Activated naive CD4-positive, alpha-beta T cell treated with anti-CD3 and anti-CD28 coated beads, Interleukin-2, amount 10 ng/mL, durations not matched to agents 7 days and 5 days (primary cell): ENCODE results near the gene PRM1.

Experiments used
- CTCF ChIA-PET: fragments of 350-600 bp; sonication (Branson Sonifier 250); formaldehyde crosslinking; loops from one replicate; lab custom pipeline; 2021; ENCODE audit warnings: antibody characterized with exemption; lab: Charles Lee
- DNase-seq: peaks from one replicate; pipeline ENCODE4 v3.0.0-alpha.2; 2020
- H3K27ac Mint-ChIP-seq: one replicate; pipeline ENCODE4 v1.8.0; 2021; ENCODE audit warnings: mild to moderate bottlenecking, moderate library complexity, mixed read lengths
- H3K27me3 Mint-ChIP-seq: one replicate; pipeline ENCODE4 v1.8.0; 2021; ENCODE audit warnings: mild to moderate bottlenecking, mixed read lengths
- H3K36me3 Mint-ChIP-seq: one replicate; pipeline ENCODE4 v1.8.0; 2021; ENCODE audit warnings: mixed read lengths
- H3K4me1 Mint-ChIP-seq: one replicate; pipeline ENCODE4 v1.8.0; 2021; ENCODE audit warnings: mixed read lengths
- H3K4me3 Mint-ChIP-seq: one replicate; pipeline ENCODE4 v1.8.0; 2021; ENCODE audit warnings: mild to moderate bottlenecking, moderate library complexity, mixed read lengths
- H3K9me3 Mint-ChIP-seq: one replicate; pipeline ENCODE4 v1.8.0; 2021; ENCODE audit warnings: mixed read lengths

PRM1 gene

DNA sequence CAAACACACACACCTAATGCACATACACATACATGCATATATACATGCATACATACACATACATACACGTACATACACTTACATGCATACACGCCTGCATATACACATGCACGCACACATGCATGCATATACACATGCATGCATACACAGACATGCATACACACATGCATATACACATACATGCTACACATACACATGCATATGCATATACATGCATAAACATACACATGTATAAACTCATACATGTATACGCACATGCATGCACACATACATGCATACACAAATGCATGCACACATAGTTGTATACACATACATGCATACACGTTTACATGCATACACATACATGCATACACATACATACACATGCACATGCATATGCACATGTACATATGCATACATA is 40.5 kb upstream of the PRM1 start:
- Mint-ChIP-seq H3K27ac (no peak overlapping the region), H3K4me3 (no peak overlapping the region), H3K27me3 (no peaks in the 10 kb centered on the region), H3K4me1 (peaks cover 53% of the 10 kb centered on the region), H3K9me3 (peaks cover under 1% of the 10 kb centered on the region), H3K36me3 (peaks cover under 1% of the 10 kb centered on the region)
- CTCF ChIA-PET: no interaction called here
- no peak for DNase-seq

GRCh38 chr16:11320170-11320569 is 39.0 kb upstream of the PRM1 start:
- CTCF ChIA-PET: interaction anchor here (1.4 kb wide), 1 partner anchor 63 kb away, joined by 4 read pairs; no protein-coding TSS in a partner anchor
- no peaks in the 10 kb centered on the region for H3K9me3 Mint-ChIP-seq
- H3K4me3 Mint-ChIP-seq: no peak overlapping the region
- H3K36me3 Mint-ChIP-seq: peaks cover 2% of the 10 kb centered on the region
- peaks cover 49% of the 10 kb centered on the region for H3K4me1 Mint-ChIP-seq
- no peak for DNase-seq
- H3K27ac Mint-ChIP-seq: no peak overlapping the region
- H3K27me3 Mint-ChIP-seq: no peaks in the 10 kb centered on the region

- CTCF ChIA-PET: interaction anchor here (0.7 to 1.4 kb wide), 2 partner anchors 31 to 62 kb away, joined by 3 to 4 read pairs; no protein-coding TSS in a partner anchor
- Mint-ChIP-seq H3K27ac (no peak overlapping the region), H3K4me1 (peaks cover 48% of the 10 kb centered on the region), H3K4me3 (no peak overlapping the region), H3K27me3 (no peaks in the 10 kb centered on the region), H3K9me3 (no peaks in the 10 kb centered on the region), H3K36me3 (peaks cover 2% of the 10 kb centered on the region)
- no peak for DNase-seq
These were observed 38.5 kb upstream of the PRM1 start for GRCh38 chr16:11319529-11320146.

DNA sequence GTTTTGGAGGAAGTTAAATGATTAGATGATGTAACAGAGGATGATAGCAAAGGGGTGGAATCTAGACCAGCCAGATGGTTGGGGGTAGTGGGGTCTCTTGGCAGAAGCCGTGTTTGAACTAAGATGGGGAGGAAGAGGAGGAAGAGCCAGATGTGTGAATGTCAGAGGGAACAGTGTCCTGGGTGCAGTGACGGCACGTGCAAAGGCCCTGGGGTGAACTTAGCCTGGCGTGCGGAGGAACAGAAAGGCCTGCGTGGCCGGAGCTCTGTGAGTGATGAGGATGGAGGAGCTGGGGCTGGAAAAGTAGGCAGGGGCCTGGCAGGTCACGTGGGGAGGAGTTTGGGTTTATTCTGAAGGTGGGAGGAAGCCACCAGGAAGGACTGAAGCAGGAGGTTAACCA is 37.7 kb upstream of the PRM1 start:
- Mint-ChIP-seq H3K4me3 (no peak overlapping the region), H3K9me3 (no peaks in the 10 kb centered on the region), H3K36me3 (peaks cover 2% of the 10 kb centered on the region), H3K4me1 (peaks cover 53% of the 10 kb centered on the region), H3K27ac (peak overlapping the region; percentile 54), H3K27me3 (no peaks in the 10 kb centered on the region)
- no peak for DNase-seq
- CTCF ChIA-PET: interaction anchor here (0.5 to 1.4 kb wide), 4 partner anchors 32 to 225 kb away, joined by 3 to 4 read pairs (median 4); no protein-coding TSS in a partner anchor

DNA sequence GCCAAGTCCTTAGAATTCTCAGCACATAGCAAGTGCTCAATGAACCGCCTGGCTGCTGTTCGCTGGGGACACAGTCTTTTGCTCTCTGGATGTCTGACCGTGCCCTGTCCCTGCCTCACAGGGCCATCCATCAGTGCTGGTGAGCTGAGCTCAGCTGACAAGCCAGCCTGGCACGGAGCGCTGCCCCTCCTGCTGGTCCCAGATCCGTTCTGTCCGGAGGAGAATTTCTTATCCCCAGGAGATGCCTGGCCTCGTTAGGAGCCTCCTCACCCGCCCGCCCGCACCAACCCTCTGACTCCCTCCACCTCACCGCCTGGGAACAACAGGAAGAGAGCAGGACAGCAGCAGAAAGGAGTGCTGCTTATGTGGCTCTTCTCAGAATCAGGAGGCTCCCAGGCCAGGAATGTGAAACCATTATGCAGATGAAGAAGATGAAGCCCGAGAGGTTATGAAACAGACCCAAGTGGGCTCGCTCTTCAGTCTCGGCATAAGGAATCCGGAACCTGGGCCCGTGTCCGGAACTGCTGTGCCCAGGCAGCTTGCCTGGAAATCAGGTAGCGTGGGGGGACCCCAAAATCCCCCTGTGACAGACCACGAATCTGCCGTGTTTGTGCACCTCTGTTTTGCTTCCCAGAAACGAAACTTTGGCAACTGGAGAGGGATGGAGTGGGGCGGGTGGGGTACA is 35.3 kb upstream of the PRM1 start:
- Mint-ChIP-seq H3K9me3 (no peaks in the 10 kb centered on the region), H3K27ac (no peak overlapping the region), H3K4me1 (peaks cover 59% of the 10 kb centered on the region), H3K36me3 (peaks cover 6% of the 10 kb centered on the region), H3K27me3 (no peaks in the 10 kb centered on the region), H3K4me3 (no peak overlapping the region)
- no peak for DNase-seq
- CTCF ChIA-PET: no interaction called here

DNA sequence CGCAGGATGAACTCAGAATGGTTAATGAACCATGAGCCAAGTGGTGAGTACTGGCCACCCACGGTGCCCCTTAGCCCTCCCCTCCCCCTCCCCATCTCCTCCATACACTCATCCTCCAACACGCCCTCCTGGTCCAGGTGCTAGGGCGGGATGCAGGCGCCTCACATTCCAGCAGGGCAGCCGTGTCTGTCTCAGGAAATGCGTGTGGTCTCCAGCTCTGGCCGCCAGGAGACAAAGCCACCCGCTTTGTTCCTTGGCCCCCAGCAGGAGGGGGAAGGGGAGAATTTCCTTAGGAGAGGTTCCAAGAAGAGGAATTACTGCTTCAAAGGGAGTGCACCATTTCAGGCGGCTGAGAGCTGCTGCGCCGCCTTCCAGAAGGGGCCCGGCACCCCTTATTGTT is 34.4 kb upstream of the PRM1 start:
- Mint-ChIP-seq H3K27me3 (no peaks in the 10 kb centered on the region), H3K27ac (no peak overlapping the region), H3K36me3 (peaks cover 6% of the 10 kb centered on the region), H3K9me3 (no peaks in the 10 kb centered on the region), H3K4me1 (peaks cover 67% of the 10 kb centered on the region), H3K4me3 (no peak overlapping the region)
- DNase-seq: no peak
- CTCF ChIA-PET: no interaction called here

DNA sequence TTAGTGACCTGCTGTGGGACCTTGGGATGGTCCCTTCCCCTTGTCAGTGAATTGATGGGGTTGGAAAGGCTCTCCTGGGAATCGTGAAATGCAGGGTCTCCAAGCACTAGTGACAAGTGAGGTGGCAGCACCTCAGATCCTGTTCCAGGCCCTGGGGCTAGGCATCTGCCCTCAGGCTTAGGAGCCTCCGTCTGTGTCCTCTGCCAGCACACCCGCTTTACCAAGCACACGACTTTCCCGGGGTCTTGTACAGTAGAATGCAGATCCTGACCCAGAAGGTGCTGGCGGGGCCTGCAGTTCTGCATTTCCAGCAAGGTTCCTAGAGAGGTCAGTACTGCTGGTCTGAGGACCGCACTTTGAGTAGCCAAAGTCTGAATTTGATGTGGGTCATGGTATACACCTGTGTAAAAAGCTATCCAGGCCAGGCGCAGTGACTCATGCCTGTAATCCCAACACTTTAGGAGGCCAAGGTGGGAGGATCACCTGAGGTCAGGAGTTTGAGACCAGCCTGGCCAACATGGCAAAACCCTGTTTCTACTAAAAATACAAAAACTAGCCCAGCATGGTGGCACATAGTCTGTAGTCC is 33.3 kb upstream of the PRM1 start:
- CTCF ChIA-PET: no interaction called here

DNA sequence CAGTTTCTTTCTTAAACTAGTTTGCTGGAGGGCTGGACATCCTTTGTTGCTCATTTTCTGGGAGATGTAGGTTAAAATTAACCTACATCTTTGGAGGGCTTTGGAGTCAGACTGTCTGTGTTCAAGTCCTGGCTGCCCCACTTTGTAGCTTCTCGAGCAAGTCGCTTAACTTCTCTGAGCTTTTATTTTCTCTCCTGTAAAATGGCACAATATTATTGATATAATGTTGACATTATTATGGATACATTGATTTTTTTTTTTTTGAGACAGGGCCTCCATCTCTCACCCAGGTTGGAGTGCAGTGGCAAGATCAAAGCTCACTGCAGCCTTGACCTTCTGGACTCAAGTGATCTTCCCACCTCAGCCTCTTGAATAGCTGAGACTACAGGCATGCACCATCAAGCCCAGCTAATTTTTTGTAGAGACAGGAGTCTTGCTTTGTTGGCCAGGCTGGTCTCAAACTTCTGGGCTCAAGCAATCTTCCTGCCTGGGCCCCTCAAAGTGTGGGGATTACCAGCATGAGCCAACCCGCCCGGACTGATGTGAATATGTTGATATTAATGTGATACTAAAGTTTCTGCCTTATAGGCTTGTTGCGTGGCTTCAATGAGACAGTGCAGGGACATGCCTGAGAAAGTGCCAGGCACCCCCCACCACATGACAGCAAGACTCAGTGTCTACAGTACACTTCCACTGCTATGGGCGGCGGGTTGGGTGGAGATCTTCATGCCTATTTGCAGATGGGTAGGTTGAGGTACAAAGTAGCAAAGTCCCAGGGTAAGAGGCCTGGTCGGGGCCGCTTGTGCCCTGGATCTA is 32.6 kb upstream of the PRM1 start:
- H3K36me3 Mint-ChIP-seq: peaks cover 7% of the 10 kb centered on the region
- no peaks in the 10 kb centered on the region for H3K9me3 Mint-ChIP-seq
- peak overlapping the region; percentile 20 for H3K27ac Mint-ChIP-seq
- H3K4me1 Mint-ChIP-seq: peaks cover 79% of the 10 kb centered on the region
- no peak overlapping the region for H3K4me3 Mint-ChIP-seq
- DNase-seq: no peak
- CTCF ChIA-PET: no interaction called here
- no peaks in the 10 kb centered on the region for H3K27me3 Mint-ChIP-seq

More for the DNA sequence above, 33.3 kb upstream of the PRM1 start:
- no peaks in the 10 kb centered on the region for H3K9me3 Mint-ChIP-seq
- peaks cover 7% of the 10 kb centered on the region for H3K36me3 Mint-ChIP-seq
- no peak for DNase-seq
- H3K27me3 Mint-ChIP-seq: no peaks in the 10 kb centered on the region
- H3K27ac Mint-ChIP-seq: no peak overlapping the region
- no peak overlapping the region for H3K4me3 Mint-ChIP-seq
- peaks cover 77% of the 10 kb centered on the region for H3K4me1 Mint-ChIP-seq

DNA sequence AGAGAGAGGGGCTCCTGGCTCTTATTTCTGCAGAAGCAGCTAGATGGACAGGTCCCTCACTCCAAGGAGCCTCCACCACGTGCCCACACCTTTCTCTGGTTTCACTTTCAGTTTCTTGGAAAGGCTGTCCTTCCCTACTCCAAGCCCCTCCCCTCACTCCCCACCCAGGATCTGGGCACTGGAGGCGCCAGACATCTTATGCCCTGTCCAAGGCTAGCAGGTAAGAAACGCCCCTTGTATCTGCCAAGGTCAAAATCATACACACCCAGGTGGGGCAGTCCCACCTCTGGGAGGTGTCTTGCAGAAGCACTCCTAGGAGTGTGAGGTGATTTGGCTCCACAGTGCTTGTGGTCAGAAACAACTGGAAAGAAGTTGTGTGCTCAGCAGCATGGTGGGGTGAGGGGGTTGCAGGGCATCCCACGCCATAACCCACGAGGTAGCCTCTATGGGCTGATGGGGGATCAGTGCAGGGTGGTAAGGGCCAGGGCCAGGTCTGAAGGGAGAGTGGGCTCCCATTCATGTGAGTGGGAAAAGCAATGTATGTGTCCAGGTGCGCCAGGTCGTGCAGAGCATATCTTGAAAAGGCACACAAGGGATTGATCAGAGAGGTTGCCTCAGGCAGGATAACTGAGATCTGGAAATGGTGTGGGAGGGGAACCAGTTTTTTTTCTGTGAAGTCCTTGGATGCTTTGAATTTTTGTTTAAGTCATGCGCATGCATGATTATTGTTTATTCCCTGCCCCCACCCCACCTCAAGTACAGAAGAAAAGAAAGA is 31.8 kb upstream of the PRM1 start:
- CTCF ChIA-PET: interaction anchor here (1.1 to 1.7 kb wide), 4 partner anchors 14 to 58 kb away, joined by 3 to 4 read pairs (median 4); no protein-coding TSS in a partner anchor
- H3K9me3 Mint-ChIP-seq: no peaks in the 10 kb centered on the region
- DNase-seq: peak; percentile 73
- peaks cover 7% of the 10 kb centered on the region for H3K36me3 Mint-ChIP-seq
- H3K4me3 Mint-ChIP-seq: peak overlapping the region; percentile 9
- H3K4me1 Mint-ChIP-seq: peaks cover 83% of the 10 kb centered on the region
- H3K27ac Mint-ChIP-seq: peak overlapping the region; percentile 92
- H3K27me3 Mint-ChIP-seq: no peaks in the 10 kb centered on the region

- no peaks in the 10 kb centered on the region for H3K27me3 Mint-ChIP-seq
- H3K36me3 Mint-ChIP-seq: peaks cover 6% of the 10 kb centered on the region
- H3K27ac Mint-ChIP-seq: peak overlapping the region; percentile 93
- DNase-seq: peak; percentile 82
- CTCF ChIA-PET: interaction anchor here (0.6 to 3.1 kb wide), 5 partner anchors 14 to 348 kb away, joined by 3 to 20 read pairs (median 4); no protein-coding TSS in a partner anchor
- peaks cover 84% of the 10 kb centered on the region for H3K4me1 Mint-ChIP-seq
- peak overlapping the region; percentile 2 for H3K4me3 Mint-ChIP-seq
- no peaks in the 10 kb centered on the region for H3K9me3 Mint-ChIP-seq
These were observed 29.9 kb upstream of the PRM1 start for GRCh38 chr16:11310997-11311561.

DNA sequence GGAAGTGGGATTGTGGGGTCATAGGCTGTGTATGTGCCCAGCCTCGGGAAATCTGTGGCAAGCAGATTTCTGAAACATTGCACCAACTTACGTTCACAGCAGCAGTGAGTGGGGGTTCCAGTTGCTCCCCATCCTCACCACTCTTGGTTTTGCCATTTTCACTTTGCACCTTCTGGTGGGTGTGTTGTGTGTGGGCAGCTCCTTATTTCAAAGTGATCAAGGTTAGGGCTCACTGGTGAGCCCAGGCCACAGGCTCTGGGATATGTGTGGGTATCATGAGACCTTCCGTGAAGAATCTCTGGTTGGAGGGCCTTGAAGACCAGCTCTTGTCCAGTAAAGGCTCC is 29.5 kb upstream of the PRM1 start:
- DNase-seq: no peak
- Mint-ChIP-seq H3K4me1 (peaks cover 86% of the 10 kb centered on the region), H3K4me3 (no peak overlapping the region), H3K36me3 (peaks cover 5% of the 10 kb centered on the region), H3K27ac (peak overlapping the region; percentile 93), H3K27me3 (no peaks in the 10 kb centered on the region), H3K9me3 (no peaks in the 10 kb centered on the region)
- CTCF ChIA-PET: interaction anchor here (0.6 to 3.1 kb wide), 5 partner anchors 14 to 347 kb away, joined by 3 to 20 read pairs (median 4); no protein-coding TSS in a partner anchor

GRCh38 chr16:11309895-11310633 is 28.9 kb upstream of the PRM1 start:
- Mint-ChIP-seq H3K27me3 (peaks cover 2% of the 10 kb centered on the region), H3K4me1 (peaks cover 86% of the 10 kb centered on the region), H3K27ac (peak overlapping the region; percentile 93), H3K9me3 (no peaks in the 10 kb centered on the region), H3K36me3 (peaks cover 5% of the 10 kb centered on the region), H3K4me3 (no peak overlapping the region)
- DNase-seq: no peak
- CTCF ChIA-PET: interaction anchor here (0.6 to 3.1 kb wide), 5 partner anchors 12 to 347 kb away, joined by 3 to 20 read pairs (median 4); no protein-coding TSS in a partner anchor
